Progenitor cell of endocrine pancreas (in vitro differentiated cells): ENCODE measurements around the gene RBPMS2. TPM values are rescaled to one million over a fixed set of nuclear protein-coding genes. Genes with fewer than 3 reads are reported as not detected.

ENCODE experiments used
- DNase-seq: peaks from one replicate; pipeline ENCODE4 v3.0.0; 2021; ENCODE audit warnings: low spot score; ENCODE audit not compliant: unreplicated experiment
- H3K27ac Mint-ChIP-seq: 2 replicates; pipeline ENCODE4 v1.8.0; 2021; ENCODE audit warnings: mild to moderate bottlenecking, moderate library complexity, mixed read lengths
- H3K27me3 Mint-ChIP-seq: 2 replicates; pipeline ENCODE4 v1.8.0; 2021; ENCODE audit warnings: mixed read lengths
- H3K36me3 Mint-ChIP-seq: 2 replicates; pipeline ENCODE4 v1.8.0; 2022; ENCODE audit warnings: mixed read lengths; ENCODE audit not compliant: insufficient read depth
- H3K4me1 Mint-ChIP-seq: 2 replicates; pipeline ENCODE4 v1.8.0; 2021; ENCODE audit warnings: low read depth, mixed read lengths
- H3K4me3 Mint-ChIP-seq: 2 replicates; pipeline ENCODE4 v1.8.0; 2021; ENCODE audit warnings: low read depth, mild to moderate bottlenecking, moderate library complexity, mixed read lengths
- H3K9me3 Mint-ChIP-seq: 2 replicates; pipeline ENCODE4 v1.8.0; 2021; ENCODE audit warnings: low read depth, mixed read lengths
- total RNA-seq: library from RNA; stranded (reverse); gene quantifications from 2 replicates; pipeline ENCODE4 v1.2.1, GENCODE V29; 2021
- TF ChIP-seq, protein P1 (sequence below): fragments of 200-600 bp; sonication (generic); IDR thresholded peaks from one replicate; pipeline ENCODE4 v1.5.0; 2021; ENCODE audit warnings: antibody characterized with exemption, mild to moderate bottlenecking; ENCODE audit not compliant: unreplicated experiment

RBPMS2 gene
- total RNA-seq, 1 donor from 2014 or later, result 39.8 TPM

DNA sequence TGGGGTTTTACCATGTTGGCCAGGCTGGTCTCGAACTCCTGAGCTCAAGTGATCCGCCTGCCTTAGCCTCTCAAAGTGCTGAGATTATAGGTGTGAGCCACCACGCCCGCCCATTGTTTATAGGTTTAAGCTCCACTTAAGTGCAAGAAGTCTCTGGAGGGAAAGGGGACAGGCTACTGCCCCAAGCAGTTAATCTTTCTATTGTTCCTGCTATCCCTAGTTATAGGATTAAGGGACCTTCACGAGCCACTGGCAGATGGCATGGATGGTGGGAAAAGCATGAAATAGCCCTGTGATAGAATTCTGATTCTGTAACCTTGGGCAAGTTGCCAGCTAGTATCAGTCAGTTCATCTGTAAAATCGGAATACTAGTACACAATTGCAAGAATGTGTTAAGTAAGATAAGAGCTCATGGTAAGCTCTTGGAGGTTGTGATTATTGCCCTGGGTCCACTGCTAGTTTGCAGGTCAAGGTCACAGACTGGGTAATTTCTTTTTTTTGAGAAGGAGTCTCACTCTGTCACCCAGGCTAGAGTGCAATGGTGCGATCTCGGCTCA lies 5.3 kb upstream of the RBPMS2 start:
- no peak for DNase-seq
- Mint-ChIP-seq H3K27me3 (peaks cover 7% of the 10 kb centered on the region), H3K4me1 (peaks cover 9% of the 10 kb centered on the region), H3K27ac (no peak overlapping the region), H3K4me3 (no peak overlapping the region), H3K36me3 (no peaks in the 10 kb centered on the region), H3K9me3 (no peaks in the 10 kb centered on the region)
- TF ChIP-seq, protein P1, sequence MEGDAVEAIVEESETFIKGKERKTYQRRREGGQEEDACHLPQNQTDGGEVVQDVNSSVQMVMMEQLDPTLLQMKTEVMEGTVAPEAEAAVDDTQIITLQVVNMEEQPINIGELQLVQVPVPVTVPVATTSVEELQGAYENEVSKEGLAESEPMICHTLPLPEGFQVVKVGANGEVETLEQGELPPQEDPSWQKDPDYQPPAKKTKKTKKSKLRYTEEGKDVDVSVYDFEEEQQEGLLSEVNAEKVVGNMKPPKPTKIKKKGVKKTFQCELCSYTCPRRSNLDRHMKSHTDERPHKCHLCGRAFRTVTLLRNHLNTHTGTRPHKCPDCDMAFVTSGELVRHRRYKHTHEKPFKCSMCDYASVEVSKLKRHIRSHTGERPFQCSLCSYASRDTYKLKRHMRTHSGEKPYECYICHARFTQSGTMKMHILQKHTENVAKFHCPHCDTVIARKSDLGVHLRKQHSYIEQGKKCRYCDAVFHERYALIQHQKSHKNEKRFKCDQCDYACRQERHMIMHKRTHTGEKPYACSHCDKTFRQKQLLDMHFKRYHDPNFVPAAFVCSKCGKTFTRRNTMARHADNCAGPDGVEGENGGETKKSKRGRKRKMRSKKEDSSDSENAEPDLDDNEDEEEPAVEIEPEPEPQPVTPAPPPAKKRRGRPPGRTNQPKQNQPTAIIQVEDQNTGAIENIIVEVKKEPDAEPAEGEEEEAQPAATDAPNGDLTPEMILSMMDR, result no peak

DNA sequence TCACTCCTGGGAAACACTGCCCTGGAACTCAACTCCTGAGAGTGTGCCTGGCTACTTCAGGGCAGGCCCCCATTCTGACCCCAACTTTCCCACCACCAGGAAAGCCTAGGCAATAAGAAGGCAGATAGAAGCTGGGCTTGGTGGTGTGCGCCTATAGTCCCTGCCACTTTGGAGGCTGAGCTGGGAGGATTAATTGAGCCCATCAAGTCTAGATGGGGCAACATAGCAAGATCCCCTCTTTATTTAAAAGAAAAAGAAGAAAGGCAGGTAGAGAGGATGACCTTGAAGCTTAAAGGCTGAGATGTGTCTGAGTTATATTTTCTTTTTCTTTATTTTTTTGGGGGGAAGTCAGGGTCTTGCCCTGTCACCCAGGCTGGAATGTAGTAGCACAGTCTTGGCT lies 4.2 kb upstream of the RBPMS2 start:
- DNase-seq, result no peak
- no peak overlapping the region for H3K27ac Mint-ChIP-seq
- H3K9me3 Mint-ChIP-seq, result no peaks in the 10 kb centered on the region
- TF ChIP-seq, protein P1, result no peak
- no peak overlapping the region for H3K4me3 Mint-ChIP-seq
- peaks cover 9% of the 10 kb centered on the region for H3K4me1 Mint-ChIP-seq
- no peaks in the 10 kb centered on the region for H3K36me3 Mint-ChIP-seq
- peaks cover 7% of the 10 kb centered on the region for H3K27me3 Mint-ChIP-seq

- Mint-ChIP-seq H3K36me3 (no peaks in the 10 kb centered on the region), H3K4me1 (peaks cover 12% of the 10 kb centered on the region), H3K27ac (no peak overlapping the region), H3K9me3 (no peaks in the 10 kb centered on the region), H3K4me3 (peak overlapping the region; percentile 29), H3K27me3 (peaks cover 7% of the 10 kb centered on the region)
- TF ChIP-seq, protein P1, result no peak
- DNase-seq, result no peak
Observed at GRCh38 chr15:64779024-64779423, 3.6 kb upstream of the RBPMS2 start.

DNA sequence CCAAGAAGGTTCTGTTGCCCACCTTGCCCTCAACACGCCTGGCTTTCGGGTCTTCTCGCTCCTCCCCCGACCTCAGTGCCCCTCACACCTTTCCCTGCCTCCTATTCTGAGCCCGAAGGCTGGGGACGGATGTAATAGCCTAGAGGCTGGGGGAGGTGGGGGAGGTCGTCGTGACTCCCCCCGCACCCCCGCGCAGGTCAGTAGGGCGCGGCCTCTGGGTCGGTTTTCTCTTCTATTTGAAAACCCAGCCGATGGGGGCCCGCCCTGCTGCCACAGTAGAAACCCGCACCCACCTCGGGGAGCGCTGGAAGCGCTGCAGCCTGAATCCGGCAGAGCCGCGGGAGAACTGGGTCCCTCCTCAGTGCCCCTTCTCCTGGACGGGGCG lies 1.0 kb upstream of the RBPMS2 start:
- no peaks in the 10 kb centered on the region for H3K36me3 Mint-ChIP-seq
- H3K4me1 Mint-ChIP-seq, result peaks cover 19% of the 10 kb centered on the region
- DNase-seq, result peak; percentile 14
- TF ChIP-seq, protein P1, result no peak
- peaks cover 7% of the 10 kb centered on the region for H3K27me3 Mint-ChIP-seq
- H3K4me3 Mint-ChIP-seq, result peak overlapping the region; percentile 87
- H3K27ac Mint-ChIP-seq, result peak overlapping the region; percentile 89
- H3K9me3 Mint-ChIP-seq, result no peaks in the 10 kb centered on the region

- H3K27ac Mint-ChIP-seq, result peak overlapping the region; percentile 26
- DNase-seq, result peak; percentile 46
- no peaks in the 10 kb centered on the region for H3K9me3 Mint-ChIP-seq
- peaks cover 17% of the 10 kb centered on the region for H3K4me1 Mint-ChIP-seq
- H3K4me3 Mint-ChIP-seq, result peak overlapping the region; percentile 73
- TF ChIP-seq, protein P1, result no peak
- peaks cover 7% of the 10 kb centered on the region for H3K27me3 Mint-ChIP-seq
- no peaks in the 10 kb centered on the region for H3K36me3 Mint-ChIP-seq
Observed at GRCh38 chr15:64774629-64775493, 528 bp downstream of the RBPMS2 start.
